ENCODE data around the gene BHLHE23. TPM values are rescaled to one million over a fixed set of nuclear protein-coding genes. Genes with fewer than 3 reads are reported as not detected.

BHLHE23 gene
- total RNA-seq, 4 donors from 2014 or later, result not detected

- H3K27ac ChIP-seq (replicated peaks in 1 of 4), result no peak overlapping the region
- intact Hi-C loops (cut with DNase I), result no loop called here
- TF ChIP-seq POLR2AphosphoS5 (IDR thresholded peaks at IDR 0.05), result no peak
- TF ChIP-seq CTCF (IDR thresholded peaks at IDR 0.05), result no peak
- no peak for TF ChIP-seq POLR2A (IDR thresholded peaks at IDR 0.05; ENCODE audit: low read depth)
- no peak for TF ChIP-seq EP300 (IDR thresholded peaks at IDR 0.05)
- DNase-seq (ENCODE audit: extremely low spot score), result no peak
- peaks cover 0 to 90% (median 5%) of the 10 kb centered on the region in 4 donors for H3K27me3 ChIP-seq
- no peaks in the 10 kb centered on the region for H3K9me3 ChIP-seq
- no peaks in the 10 kb centered on the region for H3K36me3 ChIP-seq
- 65% methylated on average over 21 of the region's 21 CpGs for WGBS
- H3K4me3 ChIP-seq, result no peak overlapping the region
- peaks cover 2 to 10% (median 8%) of the 10 kb centered on the region in 4 donors for H3K4me1 ChIP-seq
Observed at GRCh38 chr20:63053432-63054102, 46.8 kb upstream of the BHLHE23 start.

- Histone ChIP-seq H3K27me3 (peaks cover 0 to 90% (median 5%) of the 10 kb centered on the region in 4 donors), H3K4me1 (peaks cover 2 to 10% (median 8%) of the 10 kb centered on the region in 4 donors), H3K27ac (replicated peaks in 1 of 4) (no peak overlapping the region), H3K4me3 (no peak overlapping the region), H3K36me3 (no peaks in the 10 kb centered on the region), H3K9me3 (no peaks in the 10 kb centered on the region)
- no peak for TF ChIP-seq POLR2A (IDR thresholded peaks at IDR 0.05; ENCODE audit: low read depth)
- no peak for TF ChIP-seq CTCF (IDR thresholded peaks at IDR 0.05)
- no peak for TF ChIP-seq EP300 (IDR thresholded peaks at IDR 0.05)
- no peak for TF ChIP-seq POLR2AphosphoS5 (IDR thresholded peaks at IDR 0.05)
- no peak for DNase-seq (ENCODE audit: extremely low spot score)
- WGBS, result 29% methylated on average over 12 of the region's 20 CpGs
- intact Hi-C loops (cut with DNase I), result no loop called here
Observed at GRCh38 chr20:63052571-63053431, 46.0 kb upstream of the BHLHE23 start.

GRCh38 chr20:63051911-63052310 lies 45.1 kb upstream of the BHLHE23 start:
- Histone ChIP-seq H3K36me3 (no peaks in the 10 kb centered on the region), H3K4me1 (peaks cover 2 to 10% (median 8%) of the 10 kb centered on the region in 4 donors), H3K9me3 (no peaks in the 10 kb centered on the region), H3K27ac (replicated peaks in 1 of 4) (no peak overlapping the region), H3K27me3 (peaks cover 0 to 92% (median 5%) of the 10 kb centered on the region in 4 donors), H3K4me3 (no peak overlapping the region)
- WGBS, result 75% methylated on average over 9 of the region's 11 CpGs
- TF ChIP-seq EP300 (IDR thresholded peaks at IDR 0.05), result no peak
- no peak for TF ChIP-seq POLR2AphosphoS5 (IDR thresholded peaks at IDR 0.05)
- no peak for TF ChIP-seq POLR2A (IDR thresholded peaks at IDR 0.05; ENCODE audit: low read depth)
- no peak for TF ChIP-seq CTCF (IDR thresholded peaks at IDR 0.05)
- intact Hi-C loops (cut with DNase I), result no loop called here
- no peak for DNase-seq (ENCODE audit: extremely low spot score)

GRCh38 chr20:63051186-63051860 lies 44.6 kb upstream of the BHLHE23 start:
- no peaks in the 10 kb centered on the region for H3K36me3 ChIP-seq
- TF ChIP-seq POLR2AphosphoS5 (IDR thresholded peaks at IDR 0.05) (no peak), EP300 (IDR thresholded peaks at IDR 0.05) (no peak), CTCF (IDR thresholded peaks at IDR 0.05) (no peak), POLR2A (IDR thresholded peaks at IDR 0.05; ENCODE audit: low read depth) (no peak)
- no peak overlapping the region for H3K27ac ChIP-seq (replicated peaks in 1 of 4)
- H3K27me3 ChIP-seq, result peaks cover 0 to 92% (median 5%) of the 10 kb centered on the region in 4 donors
- H3K9me3 ChIP-seq, result no peaks in the 10 kb centered on the region
- no peak overlapping the region for H3K4me3 ChIP-seq
- peaks cover 2 to 5% (median 4%) of the 10 kb centered on the region in 4 donors for H3K4me1 ChIP-seq
- WGBS, result 91% methylated on average over 9 of the region's 13 CpGs
- DNase-seq (ENCODE audit: extremely low spot score), result no peak
- intact Hi-C loops (cut with DNase I), result no loop called here
